ENCODE data around the gene CD82.
"Not testable (repeated sequence)": the region's sequence is repeated elsewhere in the genome, so short reads cannot be mapped to it uniquely, and the experiment has no call there.

CD82 gene

GRCh38 chr11:44556735-44557409 lies 8.6 kb upstream of the CD82 start:
- Histone ChIP-seq H3K27me3 (ENCODE audit: control insufficient read depth, insufficient read depth, low read length) (no peaks in the 10 kb centered on the region), H3K4me1 (ENCODE audit: control insufficient read depth, insufficient read depth, low read length) (peaks cover 5% of the 10 kb centered on the region), H3K36me3 (ENCODE audit: control insufficient read depth, insufficient read depth, low read length) (no peaks in the 10 kb centered on the region), H3K27ac (ENCODE audit: low read depth, low read length) (no peak overlapping the region), H3K4me3 (ENCODE audit: low read length) (no peak overlapping the region), H3K9ac (ENCODE audit: low read length) (peak overlapping the region; percentile 47)

- H3K9ac ChIP-seq (ENCODE audit: low read length) = no peak overlapping the region
Measured at GRCh38 chr11:44557464-44557863, 8.0 kb upstream of the CD82 start.

GRCh38 chr11:44559207-44559939 lies 6.1 kb upstream of the CD82 start:
- Histone ChIP-seq H3K4me1 (ENCODE audit: control insufficient read depth, insufficient read depth, low read length) (peaks cover 12% of the 10 kb centered on the region), H3K9ac (ENCODE audit: low read length) (no peak overlapping the region), H3K4me3 (ENCODE audit: low read length) (no peak overlapping the region), H3K27me3 (ENCODE audit: control insufficient read depth, insufficient read depth, low read length) (no peaks in the 10 kb centered on the region), H3K36me3 (ENCODE audit: control insufficient read depth, insufficient read depth, low read length) (no peaks in the 10 kb centered on the region), H3K27ac (ENCODE audit: low read depth, low read length) (no peak overlapping the region)

More at GRCh38 chr11:44557464-44557863, 8.0 kb upstream of the CD82 start:
- Histone ChIP-seq H3K4me1 (ENCODE audit: control insufficient read depth, insufficient read depth, low read length) (peaks cover 5% of the 10 kb centered on the region), H3K36me3 (ENCODE audit: control insufficient read depth, insufficient read depth, low read length) (no peaks in the 10 kb centered on the region), H3K4me3 (ENCODE audit: low read length) (no peak overlapping the region), H3K27ac (ENCODE audit: low read depth, low read length) (no peak overlapping the region), H3K27me3 (ENCODE audit: control insufficient read depth, insufficient read depth, low read length) (no peaks in the 10 kb centered on the region)

- not testable (repeated sequence) for H3K4me3 ChIP-seq (ENCODE audit: low read length); H3K27ac ChIP-seq (ENCODE audit: low read depth, low read length)
- H3K4me1 ChIP-seq (ENCODE audit: control insufficient read depth, insufficient read depth, low read length) = peaks cover 16% of the 10 kb centered on the region
Measured at GRCh38 chr11:44559940-44560300, 5.5 kb upstream of the CD82 start.

GRCh38 chr11:44561275-44561805 lies 4.1 kb upstream of the CD82 start:
- Histone ChIP-seq H3K4me1 (ENCODE audit: control insufficient read depth, insufficient read depth, low read length) (peaks cover 16% of the 10 kb centered on the region), H3K27ac (ENCODE audit: low read depth, low read length) (no peak overlapping the region), H3K36me3 (ENCODE audit: control insufficient read depth, insufficient read depth, low read length) (no peaks in the 10 kb centered on the region), H3K4me3 (ENCODE audit: low read length) (no peak overlapping the region), H3K9ac (ENCODE audit: low read length) (no peak overlapping the region), H3K27me3 (ENCODE audit: control insufficient read depth, insufficient read depth, low read length) (no peaks in the 10 kb centered on the region)

More at GRCh38 chr11:44559940-44560300, 5.5 kb upstream of the CD82 start:
- not testable (repeated sequence) for H3K27me3 ChIP-seq (ENCODE audit: control insufficient read depth, insufficient read depth, low read length); H3K9ac ChIP-seq (ENCODE audit: low read length); H3K36me3 ChIP-seq (ENCODE audit: control insufficient read depth, insufficient read depth, low read length)

GRCh38 chr11:44561964-44562734 lies 3.3 kb upstream of the CD82 start:
- Histone ChIP-seq H3K36me3 (ENCODE audit: control insufficient read depth, insufficient read depth, low read length) (no peaks in the 10 kb centered on the region), H3K27ac (ENCODE audit: low read depth, low read length) (no peak overlapping the region), H3K27me3 (ENCODE audit: control insufficient read depth, insufficient read depth, low read length) (no peaks in the 10 kb centered on the region), H3K4me3 (ENCODE audit: low read length) (no peak overlapping the region), H3K4me1 (ENCODE audit: control insufficient read depth, insufficient read depth, low read length) (peaks cover 12% of the 10 kb centered on the region), H3K9ac (ENCODE audit: low read length) (no peak overlapping the region)

- Histone ChIP-seq H3K4me1 (ENCODE audit: control insufficient read depth, insufficient read depth, low read length) (peaks cover 11% of the 10 kb centered on the region), H3K36me3 (ENCODE audit: control insufficient read depth, insufficient read depth, low read length) (no peaks in the 10 kb centered on the region), H3K4me3 (ENCODE audit: low read length) (no peak overlapping the region), H3K9ac (ENCODE audit: low read length) (no peak overlapping the region), H3K27me3 (ENCODE audit: control insufficient read depth, insufficient read depth, low read length) (no peaks in the 10 kb centered on the region), H3K27ac (ENCODE audit: low read depth, low read length) (no peak overlapping the region)
Measured at GRCh38 chr11:44562845-44563460, 2.5 kb upstream of the CD82 start.

GRCh38 chr11:44563711-44564110 lies 1.8 kb upstream of the CD82 start:
- Histone ChIP-seq H3K4me1 (ENCODE audit: control insufficient read depth, insufficient read depth, low read length) (peaks cover 11% of the 10 kb centered on the region), H3K27me3 (ENCODE audit: control insufficient read depth, insufficient read depth, low read length) (no peaks in the 10 kb centered on the region), H3K9ac (ENCODE audit: low read length) (no peak overlapping the region), H3K36me3 (ENCODE audit: control insufficient read depth, insufficient read depth, low read length) (no peaks in the 10 kb centered on the region), H3K4me3 (ENCODE audit: low read length) (no peak overlapping the region), H3K27ac (ENCODE audit: low read depth, low read length) (peak overlapping the region; percentile 93)

GRCh38 chr11:44564166-44564565 lies 1.3 kb upstream of the CD82 start:
- Histone ChIP-seq H3K27ac (ENCODE audit: low read depth, low read length) (peak overlapping the region; percentile 93), H3K4me1 (ENCODE audit: control insufficient read depth, insufficient read depth, low read length) (peaks cover 11% of the 10 kb centered on the region), H3K9ac (ENCODE audit: low read length) (peak overlapping the region; percentile 69), H3K27me3 (ENCODE audit: control insufficient read depth, insufficient read depth, low read length) (no peaks in the 10 kb centered on the region), H3K36me3 (ENCODE audit: control insufficient read depth, insufficient read depth, low read length) (no peaks in the 10 kb centered on the region), H3K4me3 (ENCODE audit: low read length) (peak overlapping the region; percentile 62)

- Histone ChIP-seq H3K4me3 (ENCODE audit: low read length) (peak overlapping the region; percentile 62), H3K4me1 (ENCODE audit: control insufficient read depth, insufficient read depth, low read length) (peaks cover 11% of the 10 kb centered on the region), H3K36me3 (ENCODE audit: control insufficient read depth, insufficient read depth, low read length) (no peaks in the 10 kb centered on the region)
Measured at GRCh38 chr11:44564670-44565210, 723 bp upstream of the CD82 start.

GRCh38 chr11:44565953-44566949 lies 788 bp downstream of the CD82 start:
- peak overlapping the region; percentile 65 for H3K4me3 ChIP-seq (ENCODE audit: low read length)
- no peaks in the 10 kb centered on the region for H3K27me3 ChIP-seq (ENCODE audit: control insufficient read depth, insufficient read depth, low read length)
- peak overlapping the region; percentile 59 for H3K9ac ChIP-seq (ENCODE audit: low read length)
- peak overlapping the region; percentile 1 for H3K27ac ChIP-seq (ENCODE audit: low read depth, low read length)
- H3K4me1 ChIP-seq (ENCODE audit: control insufficient read depth, insufficient read depth, low read length) = peaks cover 11% of the 10 kb centered on the region
- H3K36me3 ChIP-seq (ENCODE audit: control insufficient read depth, insufficient read depth, low read length) = no peaks in the 10 kb centered on the region

More at GRCh38 chr11:44564670-44565210, 723 bp upstream of the CD82 start:
- H3K27me3 ChIP-seq (ENCODE audit: control insufficient read depth, insufficient read depth, low read length) = no peaks in the 10 kb centered on the region
- H3K27ac ChIP-seq (ENCODE audit: low read depth, low read length) = peak overlapping the region; percentile 93
- H3K9ac ChIP-seq (ENCODE audit: low read length) = peak overlapping the region; percentile 69
